ENCODE data around the gene TARDBP. TPM values are rescaled to one million over a fixed set of nuclear protein-coding genes. Genes with fewer than 3 reads are reported as not detected.
"Not testable (repeated sequence)": the region's sequence is repeated elsewhere in the genome, so short reads cannot be mapped to it uniquely, and the experiment has no call there.

TARDBP gene
- total RNA-seq, 2 experiments from 2014 or later, result 180 to 190 TPM

- no peaks in the 10 kb centered on the region for H3K27me3 Mint-ChIP-seq
- POLR2A ChIA-PET, result no interaction called here
- CTCF ChIA-PET, result interaction anchor here (1.7 kb wide), 1 partner anchor 130 kb away, joined by 3 read pairs; no protein-coding TSS in a partner anchor
- no peak overlapping the region for H3K4me3 Mint-ChIP-seq
- DNase-seq (no peak), ATAC-seq (no peak)
- peaks cover 10% of the 10 kb centered on the region for H3K9me3 Mint-ChIP-seq (ENCODE audit: low read depth)
- peaks cover 10% of the 10 kb centered on the region for H3K36me3 Mint-ChIP-seq (ENCODE audit: low read depth)
- no peaks in the 10 kb centered on the region for H3K4me1 Mint-ChIP-seq
- intact Hi-C loops (cut with DNase I, micrococcal nuclease), result no loop called here
- no peak overlapping the region for H3K27ac Mint-ChIP-seq
Observed at GRCh38 chr1:11000526-11000925, 11.9 kb upstream of the TARDBP start.

DNA sequence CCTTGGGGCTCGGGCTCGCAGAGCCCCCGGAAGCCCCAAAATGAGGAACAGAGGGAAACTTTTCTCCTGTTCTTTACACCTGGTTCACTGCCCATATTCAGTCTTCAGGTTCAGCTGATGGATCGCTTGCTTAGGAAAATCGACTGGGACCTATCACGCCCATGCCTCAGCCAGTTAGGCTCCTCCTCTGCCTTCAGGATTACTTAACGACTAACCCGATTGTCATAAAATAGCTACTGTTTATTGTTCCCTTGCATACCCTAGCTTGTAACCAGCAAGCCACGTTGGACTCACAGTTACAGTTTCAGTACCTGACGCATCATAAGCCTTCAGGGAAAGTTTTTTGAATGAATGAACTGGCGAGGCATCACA, 692 bp downstream of the TARDBP start:
- intact Hi-C loops (cut with DNase I, micrococcal nuclease), result loop anchor here (1.0 to 10.0 kb wide), 8 partner anchors 47 to 980 kb away; partner anchors contain the start of genes CLCN6 (in 1 of the 2), MTHFR (in 1 of the 2), SRM (in 1 of the 2) and UBE4B (in 1 of the 2)
- peak overlapping the region; percentile 93 for H3K4me3 Mint-ChIP-seq
- CTCF ChIA-PET, result interaction anchor here (0.8 kb wide), 1 partner anchor 16 kb away, joined by 3 read pairs; no protein-coding TSS in a partner anchor

DNA sequence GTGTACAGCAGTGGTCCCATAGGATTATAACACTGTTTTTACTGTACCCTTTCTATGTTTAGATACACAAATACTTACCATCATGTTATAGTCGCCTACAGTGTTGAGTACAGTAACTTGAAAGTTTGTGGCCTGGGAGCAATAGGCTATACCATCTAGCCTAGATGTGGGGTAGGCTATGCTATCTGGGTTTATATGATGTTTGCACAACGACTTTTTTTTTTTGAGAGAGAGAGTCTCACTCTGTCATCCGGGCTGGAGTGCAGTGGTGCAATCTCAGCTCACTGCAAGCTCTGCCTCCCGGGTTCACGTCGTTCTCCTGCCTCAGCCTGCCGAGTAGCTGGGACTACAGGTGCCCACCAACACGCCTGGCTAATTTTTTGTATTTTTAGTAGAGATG, 6.9 kb downstream of the TARDBP start:
- POLR2A ChIA-PET; DNase-seq; H3K27ac Mint-ChIP-seq; CTCF ChIA-PET; H3K4me3 Mint-ChIP-seq; ATAC-seq; H3K9me3 Mint-ChIP-seq (ENCODE audit: low read depth); H3K27me3 Mint-ChIP-seq: not testable (repeated sequence)
- intact Hi-C loops (cut with DNase I, micrococcal nuclease), result loop anchor here in 1 of 2 experiments (10.0 kb wide), 1 partner anchor 505 kb away; no protein-coding TSS in a partner anchor
- Mint-ChIP-seq H3K36me3 (ENCODE audit: low read depth) (peaks cover 75% of the 10 kb centered on the region), H3K4me1 (peaks cover 37% of the 10 kb centered on the region)

More for the DNA sequence above, 692 bp downstream of the TARDBP start:
- H3K4me1 Mint-ChIP-seq, result peaks cover 30% of the 10 kb centered on the region
- peak overlapping the region; percentile 92 for H3K27ac Mint-ChIP-seq
- peak; percentile 8 for ATAC-seq
- peaks cover 39% of the 10 kb centered on the region for H3K36me3 Mint-ChIP-seq (ENCODE audit: low read depth)
- no peaks in the 10 kb centered on the region for H3K9me3 Mint-ChIP-seq (ENCODE audit: low read depth)
- DNase-seq, result no peak
- POLR2A ChIA-PET, result interaction anchor here (0.6 to 1.4 kb wide), 4 partner anchors 8 to 86 kb away, joined by 3 to 5 read pairs (median 4); partner anchors contain the start of gene EXOSC10
- H3K27me3 Mint-ChIP-seq, result no peaks in the 10 kb centered on the region

DNA sequence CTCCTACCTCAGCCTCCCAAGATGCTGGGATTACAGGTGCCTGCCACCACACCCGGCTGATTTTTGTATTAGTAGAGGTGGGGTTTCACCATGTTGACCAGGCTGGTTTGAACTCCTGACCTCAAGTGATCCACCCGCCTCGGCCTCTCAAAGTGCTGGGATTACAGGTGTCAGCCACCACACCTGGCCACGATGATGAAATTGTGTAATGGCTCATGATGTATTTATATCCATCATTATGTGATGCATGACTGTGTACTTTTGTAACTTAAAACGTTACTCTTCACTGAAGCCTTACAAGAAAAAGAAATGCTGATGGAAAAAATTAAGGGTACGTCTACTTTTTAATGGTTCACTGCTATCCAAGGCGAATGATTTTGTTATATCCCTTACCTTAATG, 7.5 kb downstream of the TARDBP start:
- intact Hi-C loops (cut with DNase I, micrococcal nuclease), result loop anchor here in 1 of 2 experiments (10.0 kb wide), 1 partner anchor 505 kb away; no protein-coding TSS in a partner anchor
- ChIA-PET CTCF (interaction anchor here (0.7 kb wide), 1 partner anchor 18 kb away, joined by 3 read pairs; no protein-coding TSS in a partner anchor), POLR2A (no interaction called here)
- Mint-ChIP-seq H3K4me3 (no peak overlapping the region), H3K4me1 (peaks cover 37% of the 10 kb centered on the region), H3K27ac (no peak overlapping the region), H3K36me3 (ENCODE audit: low read depth) (peaks cover 75% of the 10 kb centered on the region), H3K9me3 (ENCODE audit: low read depth) (no peaks in the 10 kb centered on the region), H3K27me3 (no peaks in the 10 kb centered on the region)
- DNase-seq, result no peak
- ATAC-seq, result no peak

DNA sequence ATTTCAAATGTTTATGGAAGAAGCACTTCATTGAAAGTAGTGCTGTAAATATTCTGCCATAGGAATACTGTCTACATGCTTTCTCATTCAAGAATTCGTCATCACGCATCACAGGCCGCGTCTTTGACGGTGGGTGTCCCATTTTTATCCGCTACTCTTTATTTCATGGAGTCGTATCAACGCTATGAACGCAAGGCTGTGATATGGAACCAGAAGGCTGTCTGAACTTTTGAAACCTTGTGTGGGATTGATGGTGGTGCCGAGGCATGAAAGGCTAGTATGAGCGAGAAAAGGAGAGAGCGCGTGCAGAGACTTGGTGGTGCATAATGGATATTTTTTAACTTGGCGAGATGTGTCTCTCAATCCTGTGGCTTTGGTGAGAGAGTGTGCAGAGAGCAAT, 10.7 kb downstream of the TARDBP start:
- ChIA-PET POLR2A (no interaction called here), CTCF (interaction anchor here (1.2 to 2.2 kb wide), 3 partner anchors 14 to 260 kb away, joined by 4 to 11 read pairs (median 6); no protein-coding TSS in a partner anchor)
- peaks cover 70% of the 10 kb centered on the region for H3K36me3 Mint-ChIP-seq (ENCODE audit: low read depth)
- no peaks in the 10 kb centered on the region for H3K27me3 Mint-ChIP-seq
- no peak overlapping the region for H3K4me3 Mint-ChIP-seq
- no peak for DNase-seq
- no peak for ATAC-seq
- intact Hi-C loops (cut with DNase I, micrococcal nuclease), result no loop called here
- peak overlapping the region; percentile 5 for H3K27ac Mint-ChIP-seq
- peaks cover 27% of the 10 kb centered on the region for H3K4me1 Mint-ChIP-seq
- H3K9me3 Mint-ChIP-seq (ENCODE audit: low read depth), result no peaks in the 10 kb centered on the region

DNA sequence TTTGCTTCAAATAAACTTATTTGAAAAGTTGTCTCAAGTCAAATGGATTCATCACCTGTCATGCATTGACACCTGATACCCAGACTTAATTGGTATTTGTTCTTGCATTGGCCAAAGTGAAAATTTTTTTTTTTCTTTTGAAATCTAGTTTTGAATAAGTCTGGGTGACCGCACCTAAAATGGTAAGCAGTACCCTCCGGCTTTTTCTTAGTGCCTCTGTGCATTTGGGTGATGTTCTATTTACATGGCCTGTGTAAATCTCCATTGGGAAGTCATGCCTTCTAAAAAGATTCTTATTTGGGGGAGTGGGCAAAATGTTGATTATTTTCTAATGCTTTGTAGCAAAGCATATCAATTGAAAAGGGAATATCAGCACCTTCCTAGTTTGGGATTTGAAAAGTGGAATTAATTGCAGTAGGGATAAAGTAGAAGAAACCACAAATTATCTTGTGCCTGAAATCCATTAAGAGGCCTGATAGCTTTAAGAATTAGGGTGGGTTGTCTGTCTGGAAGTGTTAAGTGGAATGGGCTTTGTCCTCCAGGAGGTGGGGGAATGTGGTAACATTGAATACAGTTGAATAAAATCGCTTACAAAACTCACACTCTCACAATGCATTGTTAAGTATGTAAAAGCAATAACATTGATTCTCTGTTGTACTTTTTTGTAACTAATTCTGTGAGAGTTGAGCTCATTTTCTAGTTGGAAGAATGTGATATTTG, 11.9 kb downstream of the TARDBP start:
- Mint-ChIP-seq H3K9me3 (ENCODE audit: low read depth) (no peaks in the 10 kb centered on the region), H3K4me1 (peaks cover 22% of the 10 kb centered on the region), H3K4me3 (no peak overlapping the region), H3K27me3 (no peaks in the 10 kb centered on the region), H3K36me3 (ENCODE audit: low read depth) (peaks cover 60% of the 10 kb centered on the region), H3K27ac (peak overlapping the region; percentile 27)
- ChIA-PET CTCF (interaction anchor here (0.6 to 1.3 kb wide), 4 partner anchors 12 to 259 kb away, joined by 3 to 6 read pairs (median 4); no protein-coding TSS in a partner anchor), POLR2A (interaction anchor here (0.6 kb wide), 1 partner anchor 76 kb away, joined by 10 read pairs; the partner anchor contains the start of gene EXOSC10)
- intact Hi-C loops (cut with DNase I, micrococcal nuclease), result no loop called here
- ATAC-seq (no peak), DNase-seq (no peak)

DNA sequence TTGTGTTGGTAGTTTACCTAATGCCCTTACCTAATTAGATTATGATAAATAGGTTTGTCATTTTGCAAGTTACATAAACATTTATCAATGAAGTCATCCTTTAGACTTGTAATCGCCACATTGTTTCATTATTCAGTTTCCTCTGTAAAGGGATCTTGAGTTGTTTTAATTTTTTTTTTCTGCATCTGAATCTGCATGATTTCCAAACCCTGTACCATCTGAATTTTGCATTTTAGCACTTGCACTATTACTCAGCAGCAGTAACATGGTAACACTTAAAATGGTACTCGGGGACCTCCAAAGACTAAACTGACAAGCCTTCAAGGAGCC, 12.4 kb downstream of the TARDBP start:
- Mint-ChIP-seq H3K9me3 (ENCODE audit: low read depth) (no peaks in the 10 kb centered on the region), H3K27ac (peak overlapping the region; percentile 27), H3K36me3 (ENCODE audit: low read depth) (peaks cover 58% of the 10 kb centered on the region), H3K4me3 (no peak overlapping the region), H3K27me3 (no peaks in the 10 kb centered on the region), H3K4me1 (peaks cover 22% of the 10 kb centered on the region)
- DNase-seq (no peak), ATAC-seq (no peak)
- intact Hi-C loops (cut with DNase I, micrococcal nuclease), result no loop called here
- ChIA-PET CTCF (interaction anchor here (0.7 kb wide), 1 partner anchor 13 kb away, joined by 3 read pairs; no protein-coding TSS in a partner anchor), POLR2A (interaction anchor here (0.6 kb wide), 1 partner anchor 75 kb away, joined by 10 read pairs; the partner anchor contains the start of gene EXOSC10)

DNA sequence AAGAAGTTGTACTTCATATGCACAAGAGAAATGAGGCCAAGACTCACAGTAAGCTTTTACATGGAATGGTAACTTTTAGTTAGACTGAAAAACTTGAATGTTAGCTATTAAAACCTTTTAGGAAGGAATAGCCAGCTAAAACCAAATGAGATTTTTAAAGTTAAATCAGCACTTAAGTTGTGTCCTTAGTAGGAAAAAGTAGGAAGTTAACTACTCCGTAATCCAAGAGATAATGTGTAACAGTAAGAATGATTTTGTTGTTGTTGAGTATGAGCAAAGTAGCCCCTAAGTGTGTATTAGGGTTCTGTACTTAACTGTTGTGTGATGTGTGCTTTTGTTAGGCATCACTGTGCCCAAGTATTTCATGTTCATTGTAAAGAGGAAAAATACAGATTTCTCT, 13.2 kb downstream of the TARDBP start:
- intact Hi-C loops (cut with DNase I, micrococcal nuclease), result no loop called here
- H3K9me3 Mint-ChIP-seq (ENCODE audit: low read depth), result no peaks in the 10 kb centered on the region
- H3K27me3 Mint-ChIP-seq, result no peaks in the 10 kb centered on the region
- no peak for ATAC-seq
- ChIA-PET POLR2A (no interaction called here), CTCF (interaction anchor here (0.9 kb wide), 1 partner anchor 11 kb away, joined by 6 read pairs; no protein-coding TSS in a partner anchor)
- peaks cover 54% of the 10 kb centered on the region for H3K36me3 Mint-ChIP-seq (ENCODE audit: low read depth)
- no peak for DNase-seq
- peaks cover 22% of the 10 kb centered on the region for H3K4me1 Mint-ChIP-seq
- no peak overlapping the region for H3K27ac Mint-ChIP-seq
- H3K4me3 Mint-ChIP-seq, result no peak overlapping the region

DNA sequence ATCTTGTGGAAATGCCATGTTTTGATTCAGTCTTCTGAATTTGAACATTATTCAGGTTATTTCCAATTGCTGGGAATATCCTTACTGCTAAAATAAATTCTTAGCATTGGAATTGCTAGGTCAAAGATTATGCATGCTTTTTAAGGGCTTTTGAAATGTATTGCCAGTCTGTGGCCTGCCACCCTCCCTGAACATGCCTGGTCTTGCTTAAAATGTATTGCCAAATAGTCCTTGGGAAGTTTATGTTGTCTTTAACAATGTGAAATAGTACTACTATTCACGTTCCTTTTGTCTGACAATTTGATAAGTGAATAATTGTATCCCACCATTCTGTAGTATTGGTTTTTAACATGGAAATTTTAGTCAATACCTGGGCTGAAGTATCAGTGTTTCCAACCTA, 13.6 kb downstream of the TARDBP start:
- Mint-ChIP-seq H3K4me1 (peaks cover 22% of the 10 kb centered on the region), H3K36me3 (ENCODE audit: low read depth) (peaks cover 51% of the 10 kb centered on the region), H3K4me3 (no peak overlapping the region), H3K27me3 (no peaks in the 10 kb centered on the region), H3K9me3 (ENCODE audit: low read depth) (no peaks in the 10 kb centered on the region), H3K27ac (peak overlapping the region; percentile 32)
- DNase-seq (no peak), ATAC-seq (no peak)
- intact Hi-C loops (cut with DNase I, micrococcal nuclease), result no loop called here
- ChIA-PET CTCF (interaction anchor here (0.9 kb wide), 1 partner anchor 11 kb away, joined by 6 read pairs; no protein-coding TSS in a partner anchor), POLR2A (no interaction called here)

- peaks cover 42% of the 10 kb centered on the region for H3K36me3 Mint-ChIP-seq (ENCODE audit: low read depth)
- POLR2A ChIA-PET, result no interaction called here
- DNase-seq (no peak), ATAC-seq (no peak)
- H3K4me1 Mint-ChIP-seq, result peaks cover 22% of the 10 kb centered on the region
- no peak overlapping the region for H3K27ac Mint-ChIP-seq
- H3K27me3 Mint-ChIP-seq, result no peaks in the 10 kb centered on the region
- no peaks in the 10 kb centered on the region for H3K9me3 Mint-ChIP-seq (ENCODE audit: low read depth)
- intact Hi-C loops (cut with DNase I, micrococcal nuclease), result no loop called here
- H3K4me3 Mint-ChIP-seq, result no peak overlapping the region
- CTCF ChIA-PET, result interaction anchor here (0.6 to 1.4 kb wide), 3 partner anchors 11 to 34 kb away, joined by 3 to 10 read pairs (median 3); no protein-coding TSS in a partner anchor
Observed at GRCh38 chr1:11026903-11027302, 14.4 kb downstream of the TARDBP start.

- ATAC-seq (no peak), DNase-seq (no peak)
- intact Hi-C loops (cut with DNase I, micrococcal nuclease), result no loop called here
- H3K9me3 Mint-ChIP-seq (ENCODE audit: low read depth), result no peaks in the 10 kb centered on the region
- H3K27me3 Mint-ChIP-seq, result no peaks in the 10 kb centered on the region
- POLR2A ChIA-PET, result no interaction called here
- peaks cover 22% of the 10 kb centered on the region for H3K4me1 Mint-ChIP-seq
- H3K27ac Mint-ChIP-seq, result no peak overlapping the region
- H3K4me3 Mint-ChIP-seq, result no peak overlapping the region
- H3K36me3 Mint-ChIP-seq (ENCODE audit: low read depth), result peaks cover 38% of the 10 kb centered on the region
- CTCF ChIA-PET, result interaction anchor here (0.6 to 1.4 kb wide), 3 partner anchors 10 to 34 kb away, joined by 3 to 10 read pairs (median 3); no protein-coding TSS in a partner anchor
Observed at GRCh38 chr1:11027316-11027715, 14.9 kb downstream of the TARDBP start.

Measured in activated CD4-positive, alpha-beta T cell treated with anti-CD3 and anti-CD28 coated beads for 36 hours (primary cell).